AG04450 (cell line): ENCODE results near the gene MMP24. TPM values are rescaled to one million over a fixed set of nuclear protein-coding genes. Genes with fewer than 3 reads are reported as not detected.
"Not testable (repeated sequence)": the region's sequence is repeated elsewhere in the genome, so short reads cannot be mapped to it uniquely, and the experiment has no call there.

Experiments
- CTCF ChIA-PET: fragments of 300-600, 350-600 bp; formaldehyde crosslinking; extraction: SDS; loops from one replicate; lab custom pipeline; 2022; ENCODE audit warnings: antibody characterized with exemption, inconsistent platforms; lab: Charles Lee
- POLR2A ChIA-PET: fragments of 350-600 bp; formaldehyde crosslinking; extraction: SDS; loops from one replicate; lab custom pipeline; 2021; ENCODE audit warnings: antibody characterized with exemption, inconsistent platforms; lab: Yijun Ruan, JAX
- DNase-seq: peaks from one replicate; pipeline ENCODE4 v3.0.0-alpha.2; 2011; ENCODE audit warnings: low read depth, low spot score
- H3K27ac ChIP-seq: one replicate; pipeline ENCODE4 v1.5.1; 2012; ENCODE audit warnings: low read depth, low read length, control low read depth
- H3K27me3 ChIP-seq: one replicate; pipeline ENCODE4 v1.6.0; 2012; ENCODE audit warnings: low read length; ENCODE audit not compliant: control insufficient read depth, insufficient read depth
- H3K4me3 ChIP-seq: 2 replicates; pipeline ENCODE4 v1.5.1; 2011; ENCODE audit warnings: mild to moderate bottlenecking, low read depth, low read length, control low read depth
- H3K9me3 ChIP-seq: 2 replicates; pipeline ENCODE4 v1.5.1; 2012; ENCODE audit warnings: low read length; ENCODE audit not compliant: control insufficient read depth, insufficient read depth
- polyA minus RNA-seq: library from RNA; depleted of rRNA, polyadenylated mRNA; stranded (reverse); fragments of >200 nt; gene quantifications from 2 replicates; pipeline ENCODE4 v1.2.3, GENCODE V29; 2011; rRNA and poly(A)+ RNA removed
- polyA plus RNA-seq: library from polyadenylated mRNA; depleted of rRNA; stranded (reverse); fragments of >200 nt; gene quantifications from 2 replicates; pipeline ENCODE4 v1.2.3, GENCODE V29; 2011; rRNA removed
- TF ChIP-seq, protein P1 (sequence below): IDR thresholded peaks from 2 replicates; pipeline ENCODE4 v1.5.1; 2011; ENCODE audit warnings: low read depth, low read length, control low read depth, inconsistent platforms

The MMP24 gene
- 0.40 and 0.45 TPM in 2 replicates for polyA plus RNA-seq
- polyA minus RNA-seq: 0.32 and 0.35 TPM in 2 replicates

GRCh38 chr20:35226126-35226883 is at the start of gene MMP24:
TSS of gene MMP24 (plus strand) at chr20:35226690. CDS start at chr20:35226739, 49 bp downstream.
- no peak for DNase-seq
- peaks cover 35% of the 10 kb centered on the region for H3K27me3 ChIP-seq
- TF ChIP-seq, protein P1, sequence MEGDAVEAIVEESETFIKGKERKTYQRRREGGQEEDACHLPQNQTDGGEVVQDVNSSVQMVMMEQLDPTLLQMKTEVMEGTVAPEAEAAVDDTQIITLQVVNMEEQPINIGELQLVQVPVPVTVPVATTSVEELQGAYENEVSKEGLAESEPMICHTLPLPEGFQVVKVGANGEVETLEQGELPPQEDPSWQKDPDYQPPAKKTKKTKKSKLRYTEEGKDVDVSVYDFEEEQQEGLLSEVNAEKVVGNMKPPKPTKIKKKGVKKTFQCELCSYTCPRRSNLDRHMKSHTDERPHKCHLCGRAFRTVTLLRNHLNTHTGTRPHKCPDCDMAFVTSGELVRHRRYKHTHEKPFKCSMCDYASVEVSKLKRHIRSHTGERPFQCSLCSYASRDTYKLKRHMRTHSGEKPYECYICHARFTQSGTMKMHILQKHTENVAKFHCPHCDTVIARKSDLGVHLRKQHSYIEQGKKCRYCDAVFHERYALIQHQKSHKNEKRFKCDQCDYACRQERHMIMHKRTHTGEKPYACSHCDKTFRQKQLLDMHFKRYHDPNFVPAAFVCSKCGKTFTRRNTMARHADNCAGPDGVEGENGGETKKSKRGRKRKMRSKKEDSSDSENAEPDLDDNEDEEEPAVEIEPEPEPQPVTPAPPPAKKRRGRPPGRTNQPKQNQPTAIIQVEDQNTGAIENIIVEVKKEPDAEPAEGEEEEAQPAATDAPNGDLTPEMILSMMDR: no peak
- peak within 1 kb of the TSS; percentile 31 for H3K4me3 ChIP-seq
- ChIA-PET CTCF (interaction anchor here (1.1 to 1.4 kb wide), 2 partner anchors 43 to 82 kb away, joined by 3 read pairs; no protein-coding TSS in a partner anchor), POLR2A (interaction anchor here (1.7 kb wide), 1 partner anchor 216 kb away, joined by 8 read pairs; no protein-coding TSS in a partner anchor)
- no peaks in the 10 kb centered on the region for H3K9me3 ChIP-seq
- peak within 1 kb of the TSS; percentile 31 for H3K27ac ChIP-seq

- H3K9me3 ChIP-seq: peaks cover 2% of the 10 kb centered on the region; the same call in 1 of the 2 replicates
- CTCF ChIA-PET: interaction anchor here (0.8 kb wide), 1 partner anchor 29 kb away, joined by 3 read pairs; no protein-coding TSS in a partner anchor
- DNase-seq: no peak
- TF ChIP-seq, protein P1: no peak
- H3K27ac ChIP-seq: no peak overlapping the region
- no peak overlapping the region for H3K4me3 ChIP-seq
- POLR2A ChIA-PET: no interaction called here
- no peaks in the 10 kb centered on the region for H3K27me3 ChIP-seq
Measured at GRCh38 chr20:35179292-35180212, 46.9 kb upstream of the MMP24 start.

DNA sequence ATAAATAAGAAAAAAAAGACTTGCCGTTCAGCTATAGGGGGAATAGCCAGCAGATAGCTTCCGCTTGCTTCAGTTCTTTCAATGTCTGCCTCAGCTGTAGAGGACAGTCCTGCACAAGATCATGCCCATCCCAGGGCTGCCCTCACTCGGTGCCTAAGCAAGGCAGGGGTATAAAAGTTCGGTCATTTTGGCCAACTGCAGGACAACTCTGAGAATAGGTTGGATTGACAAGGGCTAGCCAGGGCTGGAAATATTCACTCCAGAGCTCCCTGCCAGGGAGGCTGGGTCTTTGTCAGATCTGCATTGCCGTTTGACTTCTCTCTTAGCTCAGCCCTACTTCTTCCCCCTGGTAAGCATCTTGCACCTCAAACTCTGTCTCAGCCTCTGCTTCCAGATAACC is 46.2 kb upstream of the MMP24 start:
- Histone ChIP-seq H3K4me3 (no peak overlapping the region), H3K9me3 (no peaks in the 10 kb centered on the region), H3K27ac (no peak overlapping the region), H3K27me3 (no peaks in the 10 kb centered on the region)
- DNase-seq: no peak
- ChIA-PET POLR2A (no interaction called here), CTCF (interaction anchor here (0.8 kb wide), 1 partner anchor 29 kb away, joined by 3 read pairs; no protein-coding TSS in a partner anchor)
- TF ChIP-seq, protein P1: no peak

DNA sequence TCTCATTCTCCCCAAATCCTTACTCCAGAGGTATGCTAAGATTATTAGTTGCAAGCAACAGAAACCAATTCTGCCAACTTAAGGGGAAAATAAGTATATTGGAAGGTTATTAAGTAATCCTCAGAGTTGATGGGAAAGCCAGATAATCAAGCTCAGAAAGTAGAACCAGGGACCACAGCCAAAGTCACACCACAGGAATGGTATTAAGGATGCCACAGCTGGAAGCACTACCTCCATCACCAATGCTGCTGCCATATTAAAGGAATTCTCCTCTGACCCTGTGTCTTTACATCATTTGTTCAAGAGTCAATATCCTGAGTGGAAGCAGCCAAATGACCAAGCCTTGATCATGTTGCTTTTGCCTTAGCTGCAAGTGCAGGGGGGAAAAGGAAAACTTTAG is 44.8 kb upstream of the MMP24 start:
- no peaks in the 10 kb centered on the region for H3K27me3 ChIP-seq
- TF ChIP-seq, protein P1: no peak
- no peak for DNase-seq
- CTCF ChIA-PET: no interaction called here
- POLR2A ChIA-PET: no interaction called here
- H3K4me3 ChIP-seq: no peak overlapping the region
- H3K27ac ChIP-seq: no peak overlapping the region
- H3K9me3 ChIP-seq: no peaks in the 10 kb centered on the region

DNA sequence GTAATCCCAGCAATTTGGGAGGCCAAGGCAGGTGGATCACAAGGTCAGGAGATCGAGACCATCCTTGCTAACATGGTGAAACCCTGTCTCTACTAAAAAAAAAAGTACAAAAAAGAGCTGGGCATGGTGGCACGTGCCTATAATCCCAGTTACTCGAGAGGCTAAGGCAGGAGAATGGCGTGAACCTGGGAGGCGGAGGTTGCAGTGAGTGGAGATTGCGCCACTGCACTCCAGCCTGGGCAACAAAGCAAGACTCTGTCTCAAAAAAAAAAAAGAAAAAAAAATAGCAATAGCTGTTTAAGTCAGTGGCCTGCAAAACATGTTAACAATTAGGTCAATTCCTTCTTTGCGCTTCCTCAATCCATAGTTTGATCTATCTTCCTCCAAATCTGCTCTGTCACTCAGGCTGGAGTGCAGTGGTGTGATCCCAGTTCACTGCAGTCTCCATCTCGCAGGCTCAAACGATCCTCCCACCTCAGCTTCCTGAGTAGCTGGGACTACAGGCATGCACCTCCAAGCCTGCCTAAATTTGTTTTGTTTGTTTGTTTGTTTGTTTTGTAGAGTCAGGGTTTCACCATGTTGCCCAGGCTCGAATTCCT is 39.7 kb upstream of the MMP24 start:
- H3K27ac ChIP-seq, H3K27me3 ChIP-seq, H3K9me3 ChIP-seq, DNase-seq, H3K4me3 ChIP-seq: not testable (repeated sequence)
- CTCF ChIA-PET: interaction anchor here (1.4 to 2.2 kb wide), 2 partner anchors 21 to 42 kb away, joined by 5 to 11 read pairs; no protein-coding TSS in a partner anchor
- POLR2A ChIA-PET: interaction anchor here (1.4 kb wide), 1 partner anchor 40 kb away, joined by 4 read pairs; the partner anchor contains the start of gene EDEM2
